Kidney tubule cell (primary cell): ENCODE data around the gene COPS4.
"Not testable (repeated sequence)": the region's sequence is repeated elsewhere in the genome, so short reads cannot be mapped to it uniquely, and the experiment has no call there.

Experiments
- DNase-seq: peaks from one replicate; pipeline ENCODE4 v3.0.0-alpha.2; 2018; ENCODE audit warnings: low spot score

COPS4 gene

GRCh38 chr4:83084956-83085355, 50.0 kb downstream of the COPS4 start:
- not testable (repeated sequence) for DNase-seq

- no peak for DNase-seq
These were observed 54.6 kb downstream of the COPS4 start for GRCh38 chr4:83089410-83090157.

- no peak for DNase-seq
These were observed 58.2 kb downstream of the COPS4 start for GRCh38 chr4:83093060-83093640.

DNA sequence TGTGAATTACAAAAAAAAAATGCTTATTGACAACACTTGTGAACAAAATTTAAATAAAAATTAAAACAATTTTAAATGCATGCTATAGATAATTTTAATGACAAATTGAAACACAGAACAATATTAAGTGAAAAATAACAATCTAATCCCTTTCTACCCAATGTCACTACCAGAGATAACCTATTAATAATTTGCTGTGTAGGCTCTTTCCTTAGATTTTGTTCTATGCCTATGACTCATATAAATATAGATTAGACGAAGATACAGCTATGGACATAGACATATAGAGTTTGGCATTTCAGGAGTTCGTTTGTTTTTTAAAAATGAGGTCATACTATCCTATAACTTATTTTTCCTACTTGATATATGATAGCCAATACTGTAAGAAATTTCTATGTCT, 61.4 kb downstream of the COPS4 start:
- DNase-seq = no peak

DNA sequence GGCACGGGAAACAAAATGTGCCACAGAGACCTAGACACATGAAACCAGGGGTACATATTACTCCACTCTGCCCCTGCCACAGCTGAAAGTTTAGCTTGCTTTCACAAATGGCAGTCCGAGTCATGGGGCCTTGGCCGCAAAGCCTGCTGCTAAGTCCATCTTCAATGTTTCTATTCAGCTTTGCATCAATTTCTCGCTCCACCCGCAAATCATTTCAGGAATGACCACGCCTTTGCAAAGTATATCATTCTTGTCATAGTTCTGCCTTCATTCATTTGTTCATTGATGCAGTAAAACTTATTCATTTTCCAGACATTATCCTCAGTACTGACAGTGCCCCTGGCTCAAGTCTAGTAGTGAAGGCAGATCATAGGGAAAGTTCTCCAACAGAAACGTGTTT, 70.0 kb downstream of the COPS4 start:
- no peak for DNase-seq

GRCh38 chr4:83107631-83108030, 72.6 kb downstream of the COPS4 start:
- DNase-seq = no peak

DNA sequence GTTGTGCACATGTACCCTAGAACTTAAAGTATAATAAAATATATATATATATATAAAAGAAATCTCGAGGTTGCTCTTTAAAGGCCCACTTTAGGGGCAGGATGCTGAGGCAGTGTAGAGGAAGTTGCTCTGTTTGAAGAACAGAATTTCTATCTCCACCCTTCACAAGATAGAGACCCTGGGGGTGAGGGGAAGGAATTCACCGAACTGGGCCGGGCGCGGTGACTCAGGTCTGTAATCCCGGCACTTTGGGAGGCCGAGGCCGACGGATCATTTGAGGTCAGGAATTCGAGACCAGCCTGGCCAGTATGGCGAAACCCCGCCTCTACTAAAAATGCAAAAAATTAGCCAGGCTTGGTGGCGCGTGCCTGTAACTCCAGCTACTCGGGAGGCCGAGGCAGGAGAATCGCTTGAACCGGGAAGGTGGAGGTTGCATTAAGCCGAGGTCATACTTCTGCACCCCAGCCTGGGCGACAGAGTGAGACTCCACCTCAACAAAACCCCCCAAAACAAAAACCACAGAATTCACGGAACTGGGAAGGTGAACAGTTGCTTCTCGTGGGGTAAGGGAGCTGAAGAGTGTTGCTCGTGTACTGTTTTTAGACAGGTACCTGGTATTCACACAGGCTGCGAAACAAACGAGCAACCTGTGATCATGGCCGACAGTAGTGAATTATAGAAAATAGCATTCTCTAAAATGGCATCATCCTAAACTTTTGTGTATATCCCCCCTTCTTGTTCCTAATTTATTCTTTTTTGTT, 73.3 kb downstream of the COPS4 start:
- DNase-seq = no peak

DNA sequence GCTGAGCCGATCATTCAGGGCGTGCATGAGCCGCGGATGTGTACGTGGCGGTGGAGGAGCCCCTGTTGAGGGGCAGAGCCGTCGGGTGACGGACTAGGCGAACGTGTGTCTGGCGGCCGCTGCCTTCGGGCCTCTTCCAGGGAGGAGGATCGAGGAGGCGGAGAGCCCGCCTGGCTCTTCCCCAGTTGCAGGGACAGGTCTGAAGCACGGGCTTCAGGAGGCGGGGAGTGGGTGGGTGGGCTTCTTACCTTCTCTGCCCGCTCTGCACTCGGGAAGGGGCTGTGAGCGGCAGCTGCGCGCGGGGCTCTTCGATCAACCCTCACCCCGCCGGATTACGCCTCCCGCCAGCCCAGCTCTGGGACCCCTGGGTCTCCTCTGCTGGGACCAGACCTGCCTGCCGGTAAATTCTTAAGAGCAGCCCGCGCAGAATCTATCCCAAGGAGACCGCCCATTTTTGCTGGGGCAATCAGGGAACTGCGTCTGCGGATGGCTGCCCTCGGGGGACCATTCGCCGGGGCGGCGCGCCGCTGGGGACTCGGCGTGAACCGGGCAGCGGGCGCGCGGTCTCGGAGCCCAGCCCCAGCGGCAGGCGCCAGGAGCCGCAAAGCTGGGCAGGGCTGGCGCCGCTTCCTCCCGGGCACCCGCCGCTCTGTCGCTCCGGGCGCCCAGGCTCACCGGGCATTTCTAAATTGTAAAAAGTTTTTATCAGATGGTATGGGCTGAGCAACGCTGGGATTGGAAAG, 74.7 kb downstream of the COPS4 start:
- peak; percentile 47 for DNase-seq

GRCh38 chr4:83110223-83110945, 75.4 kb downstream of the COPS4 start:
- peak; percentile 84 for DNase-seq

GRCh38 chr4:83110970-83111750, 76.2 kb downstream of the COPS4 start:
- DNase-seq = no peak

GRCh38 chr4:83111751-83112141, 76.8 kb downstream of the COPS4 start:
- not testable (repeated sequence) for DNase-seq

DNA sequence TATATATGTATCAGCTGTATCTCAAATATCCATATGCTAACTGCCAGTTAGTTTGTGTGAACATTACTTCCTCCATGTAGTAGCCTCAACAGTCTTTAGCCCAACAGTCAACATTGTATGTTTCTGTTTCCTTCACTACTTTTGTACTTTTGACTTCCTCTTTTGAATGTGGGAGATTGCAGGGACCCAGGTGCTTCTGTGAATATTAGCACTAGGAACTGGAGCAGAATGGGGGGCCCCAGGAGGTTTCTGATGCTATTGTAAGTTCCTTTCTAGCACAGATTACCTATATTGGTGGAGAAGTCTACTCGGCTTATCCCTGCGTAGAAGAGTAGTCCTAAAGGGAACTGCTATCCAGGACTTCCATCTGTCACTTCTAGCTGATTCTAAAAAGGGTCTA, 77.2 kb downstream of the COPS4 start:
- no peak for DNase-seq

DNA sequence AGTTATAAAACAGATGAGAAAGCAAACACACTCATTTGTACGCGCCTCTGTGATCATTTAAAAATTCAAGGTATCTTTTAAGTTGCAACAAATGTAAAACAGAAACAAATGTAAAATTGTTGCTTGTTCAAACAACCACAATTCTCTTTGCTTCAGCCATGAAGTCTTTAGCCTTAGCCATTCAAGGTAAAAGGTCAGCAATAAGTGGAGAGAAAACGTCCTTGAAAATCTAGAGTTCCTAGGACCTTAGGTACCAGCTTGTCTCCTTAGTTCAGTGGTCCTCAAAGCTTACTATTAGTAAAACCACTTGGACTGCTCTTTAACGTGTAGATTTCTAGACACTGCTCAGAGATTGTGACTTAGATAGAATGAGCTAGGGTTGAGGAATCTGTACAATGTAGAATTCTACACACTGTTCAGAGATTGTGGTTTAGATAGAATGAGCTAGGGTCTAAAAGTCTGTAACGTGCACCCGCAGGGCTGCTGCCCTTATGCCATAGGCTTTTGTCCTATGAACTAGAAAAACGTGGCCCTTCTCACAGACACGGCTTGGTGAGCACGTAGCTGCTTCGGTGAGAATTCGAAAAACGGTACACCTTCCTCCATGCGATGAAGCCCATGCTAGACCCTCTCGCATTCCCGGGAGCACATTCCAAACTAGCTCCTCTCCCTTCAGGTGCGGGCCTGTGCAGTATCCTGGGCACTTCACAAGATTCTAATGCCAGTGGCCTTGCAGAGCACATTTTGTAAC, 77.9 kb downstream of the COPS4 start:
- DNase-seq = no peak

GRCh38 chr4:83113429-83113786, 78.4 kb downstream of the COPS4 start:
- DNase-seq = no peak

DNA sequence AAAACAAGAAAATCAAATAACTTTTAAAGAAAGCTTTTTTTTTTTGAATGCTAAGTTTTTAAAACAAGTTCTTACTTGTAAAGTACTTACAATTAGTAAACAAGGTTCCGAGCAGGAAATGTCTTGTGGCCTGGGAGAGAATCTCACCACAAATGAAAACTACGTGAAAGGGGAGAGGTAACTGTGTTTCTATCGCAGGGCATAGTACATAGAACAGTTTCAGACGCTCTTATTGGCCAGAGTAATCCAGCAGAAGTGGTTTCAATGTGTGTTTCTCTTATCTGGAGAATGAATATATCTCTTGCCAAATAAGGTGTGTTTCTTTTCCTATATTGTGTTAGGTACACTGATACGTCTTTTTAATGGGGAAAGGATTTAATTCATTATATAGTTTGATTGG, 79.6 kb downstream of the COPS4 start, which contains the start of gene PLAC8:
TSS of gene PLAC8 (minus strand) at position 154 of the 400 bp plus-strand sequence. CDS start 6,808 bp downstream, outside the sequence.
- no peak for DNase-seq

DNA sequence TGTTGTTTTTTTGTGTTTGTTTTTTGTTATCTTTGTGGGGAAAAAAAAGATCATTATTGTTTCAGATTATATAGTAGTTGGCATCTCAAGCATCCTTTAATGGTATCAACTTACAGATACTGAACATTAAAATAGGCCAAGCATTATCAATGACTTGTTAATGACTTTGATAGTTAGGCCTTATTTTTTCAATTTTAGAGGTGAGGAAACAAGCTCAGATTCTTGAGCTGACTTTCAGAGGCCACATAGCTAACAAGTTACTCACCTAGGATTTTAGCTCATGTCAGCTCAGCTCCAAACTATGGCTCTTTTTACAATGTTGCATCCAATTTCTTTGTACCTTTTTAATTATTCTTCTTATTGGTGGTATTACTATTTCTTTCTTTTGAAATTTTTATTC, 80.0 kb downstream of the COPS4 start:
- DNase-seq = peak; percentile 47

- no peak for DNase-seq
These were observed 80.8 kb downstream of the COPS4 start for GRCh38 chr4:83115656-83116285.

DNA sequence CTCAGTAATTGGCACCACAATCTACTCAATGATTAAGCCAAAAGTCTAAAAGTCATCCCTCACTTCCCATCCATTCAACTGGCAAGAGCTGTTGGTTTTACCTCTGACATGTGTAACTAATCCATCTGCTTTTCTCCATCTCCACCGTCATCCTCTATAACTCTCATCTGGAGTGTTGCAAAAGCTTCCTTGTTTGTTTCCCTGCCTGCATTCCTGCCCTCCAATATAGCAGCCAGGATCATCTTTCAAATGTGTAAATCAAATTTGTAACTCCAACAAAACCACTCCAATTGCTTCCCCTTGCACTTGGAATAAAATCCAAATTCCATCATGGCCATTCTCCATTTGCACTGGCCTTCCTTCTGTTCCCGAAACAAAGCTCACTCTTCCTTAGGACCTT, 83.9 kb downstream of the COPS4 start:
- DNase-seq = no peak

DNA sequence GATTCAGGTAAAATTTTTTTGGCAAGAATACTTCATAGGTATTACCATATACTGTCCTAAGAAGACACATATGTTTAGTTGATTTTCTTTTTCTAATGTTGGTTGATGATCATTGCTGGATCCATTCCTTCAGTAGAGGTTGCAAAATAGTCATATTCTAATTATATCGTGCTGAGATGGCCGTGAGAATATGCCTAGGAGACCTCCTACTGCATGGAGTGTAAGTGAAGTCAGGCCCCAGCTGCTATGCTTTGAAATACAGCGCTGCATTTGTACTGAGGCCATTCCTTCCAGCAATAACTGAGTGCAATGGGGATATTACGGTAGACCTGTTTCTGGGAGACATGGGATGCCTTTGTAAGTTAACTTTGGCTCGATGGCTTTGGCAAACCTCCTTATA, 86.3 kb downstream of the COPS4 start:
- no peak for DNase-seq
